ENCODE results near the gene NIPA2.
A peak's percentile ranks its signal among the peaks of the same experiment; 100 is the strongest.

The NIPA2 gene

GRCh38 chr15:22872936-22873701 lies 34.7 kb downstream of the NIPA2 start:
- no peak overlapping the region for H3K27ac ChIP-seq
- TF ChIP-seq CTCF (conservative IDR thresholded peaks at IDR 0.05; ENCODE audit: low read depth), result no peak
- CTCF ChIA-PET, result interaction anchor here (0.6 to 0.7 kb wide), 2 partner anchors 10 to 31 kb away, joined by 3 to 4 read pairs; no protein-coding TSS in a partner anchor
- POLR2A ChIA-PET (ENCODE audit: low non-redundant PET), result no interaction called here
- DNase-seq (ENCODE audit: low spot score), result no peak

- ChIA-PET POLR2A (ENCODE audit: low non-redundant PET) (no interaction called here), CTCF (no interaction called here)
- no peak for DNase-seq (ENCODE audit: low spot score)
- H3K27ac ChIP-seq, result no peak overlapping the region
- no peak for TF ChIP-seq CTCF (conservative IDR thresholded peaks at IDR 0.05; ENCODE audit: low read depth)
Observed at GRCh38 chr15:22873841-22874240, 35.4 kb downstream of the NIPA2 start.

- no peak overlapping the region for H3K27ac ChIP-seq
- ChIA-PET POLR2A (ENCODE audit: low non-redundant PET) (no interaction called here), CTCF (no interaction called here)
- no peak for TF ChIP-seq CTCF (conservative IDR thresholded peaks at IDR 0.05; ENCODE audit: low read depth)
- DNase-seq (ENCODE audit: low spot score), result no peak
Observed at GRCh38 chr15:22874256-22874655, 35.8 kb downstream of the NIPA2 start.

GRCh38 chr15:22874966-22875365 lies 36.5 kb downstream of the NIPA2 start:
- no peak for TF ChIP-seq CTCF (conservative IDR thresholded peaks at IDR 0.05; ENCODE audit: low read depth)
- CTCF ChIA-PET, result interaction anchor here (0.8 kb wide), 1 partner anchor 21 kb away, joined by 3 read pairs; no protein-coding TSS in a partner anchor
- POLR2A ChIA-PET (ENCODE audit: low non-redundant PET), result no interaction called here
- no peak overlapping the region for H3K27ac ChIP-seq
- no peak for DNase-seq (ENCODE audit: low spot score)

GRCh38 chr15:22877117-22877516 lies 38.7 kb downstream of the NIPA2 start:
- POLR2A ChIA-PET (ENCODE audit: low non-redundant PET), result no interaction called here
- no peak for TF ChIP-seq CTCF (conservative IDR thresholded peaks at IDR 0.05; ENCODE audit: low read depth)
- no peak overlapping the region for H3K27ac ChIP-seq
- no peak for DNase-seq (ENCODE audit: low spot score)
- CTCF ChIA-PET, result no interaction called here

GRCh38 chr15:22877607-22878006 lies 39.1 kb downstream of the NIPA2 start:
- H3K27ac ChIP-seq, result peak overlapping the region; percentile 10; the same call in 1 of the 2 replicates
- no peak for TF ChIP-seq CTCF (conservative IDR thresholded peaks at IDR 0.05; ENCODE audit: low read depth)
- CTCF ChIA-PET, result no interaction called here
- POLR2A ChIA-PET (ENCODE audit: low non-redundant PET), result no interaction called here
- no peak for DNase-seq (ENCODE audit: low spot score)

All from RWPE1 (cell line).